ENCODE data around the gene NSMF.

NSMF gene

GRCh38 chr9:137461316-137461662, 2.2 kb upstream of the NSMF start:
- no peak for TF ChIP-seq CTCF (IDR thresholded peaks at IDR 0.05; ENCODE audit: low read depth, low read length)
- no peak for DNase-seq (ENCODE audit: low read depth, low spot score)
- no peak overlapping the region for H3K4me3 ChIP-seq (ENCODE audit: low read depth, low read length)
- in situ Hi-C loops (cut with HindIII; ENCODE audit: low sequenced_read_pairs): no loop called here

GRCh38 chr9:137460363-137461315, 1.5 kb upstream of the NSMF start:
- no peak for DNase-seq (ENCODE audit: low read depth, low spot score)
- in situ Hi-C loops (cut with HindIII; ENCODE audit: low sequenced_read_pairs): no loop called here
- no peak overlapping the region for H3K4me3 ChIP-seq (ENCODE audit: low read depth, low read length)
- TF ChIP-seq CTCF (IDR thresholded peaks at IDR 0.05; ENCODE audit: low read depth, low read length): no peak

- H3K4me3 ChIP-seq (ENCODE audit: low read depth, low read length): peak overlapping the region; percentile 28
- no peak for DNase-seq (ENCODE audit: low read depth, low spot score)
- in situ Hi-C loops (cut with HindIII; ENCODE audit: low sequenced_read_pairs): no loop called here
- TF ChIP-seq CTCF (IDR thresholded peaks at IDR 0.05; ENCODE audit: low read depth, low read length): no peak
Measured at GRCh38 chr9:137459601-137460362, 648 bp upstream of the NSMF start.

GRCh38 chr9:137458194-137459151, 661 bp downstream of the NSMF start:
- no peak for TF ChIP-seq CTCF (IDR thresholded peaks at IDR 0.05; ENCODE audit: low read depth, low read length)
- in situ Hi-C loops (cut with HindIII; ENCODE audit: low sequenced_read_pairs): no loop called here
- peak; percentile 40 for DNase-seq (ENCODE audit: low read depth, low spot score)
- H3K4me3 ChIP-seq (ENCODE audit: low read depth, low read length): peak overlapping the region; percentile 64

- in situ Hi-C loops (cut with HindIII; ENCODE audit: low sequenced_read_pairs): no loop called here
- H3K4me3 ChIP-seq (ENCODE audit: low read depth, low read length): peak overlapping the region; percentile 64
- DNase-seq (ENCODE audit: low read depth, low spot score): no peak
- no peak for TF ChIP-seq CTCF (IDR thresholded peaks at IDR 0.05; ENCODE audit: low read depth, low read length)
Measured at GRCh38 chr9:137457406-137458193, 1.5 kb downstream of the NSMF start.

Measured in astrocyte of the spinal cord (primary cell).